Effector memory CD8-positive, alpha-beta T cell (primary cell): ENCODE data around the gene PRSS33.

ENCODE experiments used
- ATAC-seq: fragments of 150-1000 bp; cut with Tn5 transposase; replicated peaks from 2 replicates; pipeline ENCODE4 v1.10.0; 2021; ENCODE audit warnings: mild to moderate bottlenecking, moderate library complexity
- DNase-seq, 3 experiments: peaks; one replicate each; pipeline ENCODE4 v3.0.0; 2021
- H3K27ac Mint-ChIP-seq, 2 donors: one replicate each; pipeline ENCODE4 v1.8.0; 2022; ENCODE audit warnings: mild to moderate bottlenecking in 2 of 2, mixed read lengths in 2 of 2, moderate library complexity in 2 of 2
- H3K27me3 Mint-ChIP-seq, 2 donors: one replicate each; pipeline ENCODE4 v1.8.0; 2022; ENCODE audit warnings: mixed read lengths in 2 of 2
- H3K36me3 Mint-ChIP-seq: one replicate; pipeline ENCODE4 v1.8.0; 2022; ENCODE audit warnings: mild to moderate bottlenecking, moderate library complexity, mixed read lengths; ENCODE audit not compliant: insufficient read depth
- H3K4me1 Mint-ChIP-seq, 2 donors: one replicate each; pipeline ENCODE4 v1.8.0; 2022; ENCODE audit warnings: low read depth in 2 of 2, mixed read lengths in 2 of 2
- H3K4me3 Mint-ChIP-seq, 2 donors: one replicate each; pipeline ENCODE4 v1.8.0; 2022; ENCODE audit warnings: mild to moderate bottlenecking in 2 of 2, mixed read lengths in 2 of 2, moderate library complexity in 2 of 2
- H3K9me3 Mint-ChIP-seq, 2 donors: one replicate each; pipeline ENCODE4 v1.8.0; 2022; ENCODE audit warnings: mixed read lengths in 2 of 2

Gene PRSS33

DNA sequence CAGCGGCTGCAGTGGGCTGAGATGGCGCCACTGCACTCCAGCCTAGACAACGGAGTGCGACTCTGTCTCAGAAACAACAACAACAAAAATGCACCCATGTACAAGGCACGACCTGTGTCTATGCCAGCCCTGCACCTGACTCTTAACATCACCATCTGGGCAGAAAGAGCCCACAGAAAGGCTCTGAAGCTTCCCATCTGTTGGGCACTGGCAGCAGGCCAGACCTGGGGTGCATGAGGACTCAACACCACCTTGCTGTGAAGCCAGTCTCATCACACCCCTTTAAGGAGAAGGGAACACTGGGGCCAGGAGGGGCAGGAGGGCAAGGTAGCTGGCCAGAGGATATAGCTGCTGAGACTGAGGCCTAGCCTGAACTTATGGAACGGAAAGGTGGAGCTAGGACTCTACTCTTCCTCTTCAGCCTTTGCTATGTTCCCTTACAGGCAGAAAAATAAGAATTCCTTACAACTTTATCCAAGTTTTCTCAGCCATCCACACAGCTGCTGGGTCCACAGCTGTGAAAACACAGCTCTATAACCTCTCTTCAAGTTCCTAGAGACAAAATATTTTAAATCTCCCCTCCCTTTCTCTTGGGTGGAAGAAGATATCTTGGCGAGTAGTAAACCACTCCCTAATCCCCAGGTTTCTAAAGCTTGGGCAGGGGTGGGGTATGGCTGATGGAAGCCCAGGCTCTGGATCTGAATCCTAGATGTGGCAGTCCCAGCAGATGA is 13.0 kb downstream of the PRSS33 start:
- Mint-ChIP-seq H3K27me3 (no peaks in the 10 kb centered on the region), H3K36me3 (peaks cover 58% of the 10 kb centered on the region), H3K9me3 (no peaks in the 10 kb centered on the region), H3K27ac (peak overlapping the region in 1 of 2 donors; percentile 29), H3K4me1 (peaks cover 31 to 48% of the 10 kb centered on the region in 2 donors), H3K4me3 (no peak overlapping the region)
- no peak for DNase-seq
- ATAC-seq: no peak

DNA sequence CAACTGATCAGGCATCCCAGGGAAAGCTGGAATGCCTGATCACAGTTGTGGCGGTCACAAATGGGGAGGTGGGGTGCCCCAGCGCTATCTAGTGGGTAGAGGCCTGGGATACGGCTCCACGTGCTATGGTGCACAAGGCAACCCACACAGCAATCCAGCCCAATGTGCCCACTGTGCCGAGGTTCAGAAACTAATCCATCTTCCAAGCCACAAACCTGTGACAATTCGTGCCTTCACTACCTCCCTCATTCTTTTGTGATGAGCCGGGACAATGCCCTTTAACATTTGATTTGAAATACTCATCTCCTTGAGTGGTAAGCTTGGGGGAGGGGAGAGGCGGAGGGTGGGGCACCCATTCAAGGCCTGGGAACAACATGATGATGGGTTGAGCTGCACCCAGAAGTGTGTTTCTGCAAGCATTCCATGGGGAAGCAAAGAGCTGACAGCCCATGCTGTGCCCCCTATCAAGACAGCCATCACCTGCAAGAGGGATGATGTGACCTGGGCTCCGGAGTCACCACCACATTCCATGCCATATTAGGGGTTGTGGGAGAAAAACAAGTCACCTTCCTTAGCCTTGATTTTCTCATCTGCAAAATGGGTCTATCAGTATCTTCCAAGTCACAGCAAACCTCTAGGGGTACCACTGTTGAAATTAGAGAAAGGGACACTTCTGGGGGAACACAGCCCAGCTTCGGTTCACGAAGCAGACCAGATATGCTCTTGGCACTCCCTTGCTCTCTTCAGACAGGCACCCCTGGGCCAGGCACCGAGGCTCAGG is 14.0 kb downstream of the PRSS33 start:
- peak overlapping the region; percentile 20 to 95 for H3K27ac Mint-ChIP-seq
- no peaks in the 10 kb centered on the region for H3K27me3 Mint-ChIP-seq
- no peak overlapping the region for H3K4me3 Mint-ChIP-seq
- H3K9me3 Mint-ChIP-seq: no peaks in the 10 kb centered on the region
- peaks cover 66% of the 10 kb centered on the region for H3K36me3 Mint-ChIP-seq
- DNase-seq (no peak), ATAC-seq (no peak)
- peaks cover 32 to 47% of the 10 kb centered on the region in 2 donors for H3K4me1 Mint-ChIP-seq

DNA sequence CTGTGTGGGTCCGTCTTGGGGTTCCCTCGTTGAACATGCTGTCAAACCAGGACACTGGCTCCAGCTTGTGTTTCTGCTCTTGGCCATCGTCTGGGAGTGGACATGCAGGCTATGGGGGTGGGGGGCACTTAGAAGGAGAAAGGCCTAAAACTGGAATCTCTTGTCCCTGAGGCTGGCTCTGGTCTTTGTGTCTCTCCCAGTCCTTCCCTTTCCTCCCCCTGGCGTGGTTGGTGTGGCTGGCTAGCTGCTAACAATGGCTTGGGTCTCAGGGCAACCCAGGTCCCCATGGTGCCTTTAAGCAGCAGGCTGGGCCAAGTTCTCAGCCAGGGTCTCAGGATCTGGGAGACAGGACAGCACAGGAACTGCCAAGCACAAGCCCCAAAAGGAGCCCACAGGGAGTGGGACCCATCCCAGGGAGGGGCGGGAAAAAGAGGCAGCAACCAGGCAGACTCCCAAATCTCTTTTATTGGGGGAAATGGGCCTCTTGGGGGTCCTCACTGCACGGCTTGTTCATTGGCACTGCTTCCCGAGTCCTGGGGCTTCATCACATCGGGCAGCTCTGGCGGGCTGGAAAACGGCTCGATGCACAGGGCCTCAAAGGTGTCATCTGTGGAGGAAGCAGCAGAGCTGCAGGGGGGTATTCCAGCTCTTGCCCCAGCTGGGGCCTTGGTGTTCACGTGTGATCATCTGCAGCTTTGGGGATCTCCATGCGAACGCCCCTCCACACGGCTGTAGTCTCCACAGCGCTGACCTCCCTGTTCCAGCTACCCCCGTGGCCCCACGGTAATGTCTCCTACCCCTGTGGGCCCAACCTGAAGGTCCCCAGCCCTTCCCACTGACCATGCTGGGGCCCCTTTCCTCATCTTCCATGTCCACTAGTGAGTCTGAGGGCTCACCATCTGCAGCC is 15.6 kb downstream of the PRSS33 start:
- no peaks in the 10 kb centered on the region for H3K27me3 Mint-ChIP-seq
- ATAC-seq (no peak), DNase-seq (no peak)
- no peaks in the 10 kb centered on the region for H3K9me3 Mint-ChIP-seq
- H3K27ac Mint-ChIP-seq: peak overlapping the region; percentile 20 to 95
- H3K4me1 Mint-ChIP-seq: peaks cover 36 to 46% of the 10 kb centered on the region in 2 donors
- peak overlapping the region in 1 of 2 donors; percentile 21 for H3K4me3 Mint-ChIP-seq
- H3K36me3 Mint-ChIP-seq: peaks cover 72% of the 10 kb centered on the region

DNA sequence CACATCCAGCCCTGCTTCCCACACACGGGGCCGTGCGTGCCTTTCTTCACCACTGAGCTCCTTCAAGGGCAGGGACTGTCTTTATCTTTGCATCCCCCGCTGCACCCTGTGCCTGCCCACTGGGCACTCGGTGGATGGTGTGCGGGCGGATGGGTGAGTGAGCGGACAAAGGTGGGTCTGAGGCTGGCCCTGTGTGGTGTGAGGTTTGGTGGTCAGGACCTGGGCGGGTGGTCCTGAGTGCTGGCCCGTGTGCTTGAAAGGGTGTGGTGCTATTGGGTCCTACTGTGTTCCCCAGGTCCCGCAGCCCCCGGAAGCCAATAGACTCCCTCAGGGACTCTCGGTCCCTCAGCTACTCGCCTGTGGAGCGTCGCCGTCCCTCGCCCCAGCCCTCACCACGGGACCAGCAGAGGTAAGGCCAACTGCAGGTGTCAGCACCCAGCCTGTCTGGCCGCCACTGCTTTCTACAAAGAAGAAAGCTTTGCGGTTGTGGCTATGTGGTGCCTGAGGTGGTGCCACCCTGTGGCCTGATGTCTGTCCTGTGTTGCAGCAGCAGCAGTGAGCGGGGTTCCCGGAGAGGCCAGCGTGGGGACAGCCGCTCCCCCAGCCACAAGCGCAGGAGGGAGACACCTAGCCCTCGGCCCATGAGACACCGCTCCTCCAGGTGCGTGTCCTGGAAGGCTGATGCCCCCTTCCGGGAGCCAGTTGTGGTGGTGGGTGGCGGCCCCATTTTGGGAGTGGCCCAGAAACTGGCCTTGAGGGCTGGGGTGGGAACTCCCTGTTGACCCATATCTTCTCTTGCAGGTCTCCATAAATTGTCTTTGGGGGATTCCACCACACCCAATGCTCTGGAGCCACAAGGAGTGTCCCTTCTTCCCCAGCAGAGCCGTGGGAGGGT is 17.1 kb downstream of the PRSS33 start:
- no peak for DNase-seq
- Mint-ChIP-seq H3K27me3 (no peaks in the 10 kb centered on the region), H3K9me3 (no peaks in the 10 kb centered on the region), H3K4me3 (peak overlapping the region in 1 of 2 donors; percentile 52), H3K4me1 (peaks cover 32 to 39% of the 10 kb centered on the region in 2 donors), H3K36me3 (peaks cover 82% of the 10 kb centered on the region), H3K27ac (peak overlapping the region; percentile 15 to 95)
- ATAC-seq: peak; percentile 61

DNA sequence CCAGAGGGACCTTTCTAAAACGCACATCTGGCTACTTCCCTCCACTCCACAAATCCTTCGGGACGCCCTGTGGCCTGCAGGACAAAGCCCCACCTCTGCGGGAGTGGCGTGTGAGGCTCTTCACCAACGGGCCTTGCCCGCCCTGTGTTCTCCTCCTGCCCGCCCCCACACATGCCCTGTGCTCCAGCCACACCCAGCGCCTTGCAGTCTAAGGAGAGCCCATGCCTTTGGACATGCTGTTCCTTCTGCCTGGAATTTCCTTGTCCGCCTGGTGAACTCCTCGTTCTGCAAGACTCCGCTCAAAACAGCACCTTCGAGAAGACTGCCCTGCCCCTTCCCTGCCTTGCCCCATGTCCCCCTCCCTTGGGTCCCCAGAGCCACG is 17.7 kb downstream of the PRSS33 start:
- Mint-ChIP-seq H3K9me3 (no peaks in the 10 kb centered on the region), H3K4me3 (peak overlapping the region in 1 of 2 donors; percentile 52), H3K27ac (peak overlapping the region; percentile 15 to 95), H3K27me3 (no peaks in the 10 kb centered on the region), H3K36me3 (peaks cover 87% of the 10 kb centered on the region), H3K4me1 (peaks cover 32 to 35% of the 10 kb centered on the region in 2 donors)
- ATAC-seq (no peak), DNase-seq (no peak)

DNA sequence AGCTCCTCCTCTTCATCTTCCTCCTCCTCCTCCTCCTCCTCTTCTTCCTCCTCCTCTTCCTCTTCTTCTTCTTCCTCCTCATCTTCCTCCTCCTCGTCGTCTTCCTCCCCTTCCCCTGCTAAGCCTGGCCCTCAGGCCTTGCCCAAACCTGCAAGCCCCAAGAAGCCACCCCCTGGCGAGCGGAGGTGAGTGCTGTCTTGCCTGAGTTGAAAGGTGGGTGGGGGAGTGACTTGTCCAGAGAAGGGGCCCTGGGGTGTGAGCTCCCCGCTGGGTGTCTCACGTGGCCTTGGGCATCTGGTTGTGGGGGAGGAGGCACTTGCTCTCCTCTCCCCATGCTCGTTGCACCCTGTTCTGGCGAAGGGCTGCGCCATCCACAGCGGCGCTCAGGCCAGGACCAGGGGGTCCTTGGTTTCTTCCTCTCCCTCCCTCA is 18.2 kb downstream of the PRSS33 start:
- Mint-ChIP-seq H3K27ac (peak overlapping the region; percentile 15 to 95), H3K4me3 (peak overlapping the region in 1 of 2 donors; percentile 52), H3K9me3 (no peaks in the 10 kb centered on the region), H3K27me3 (no peaks in the 10 kb centered on the region), H3K4me1 (peaks cover 32 to 35% of the 10 kb centered on the region in 2 donors), H3K36me3 (peaks cover 89% of the 10 kb centered on the region)
- ATAC-seq (no peak), DNase-seq (no peak)

DNA sequence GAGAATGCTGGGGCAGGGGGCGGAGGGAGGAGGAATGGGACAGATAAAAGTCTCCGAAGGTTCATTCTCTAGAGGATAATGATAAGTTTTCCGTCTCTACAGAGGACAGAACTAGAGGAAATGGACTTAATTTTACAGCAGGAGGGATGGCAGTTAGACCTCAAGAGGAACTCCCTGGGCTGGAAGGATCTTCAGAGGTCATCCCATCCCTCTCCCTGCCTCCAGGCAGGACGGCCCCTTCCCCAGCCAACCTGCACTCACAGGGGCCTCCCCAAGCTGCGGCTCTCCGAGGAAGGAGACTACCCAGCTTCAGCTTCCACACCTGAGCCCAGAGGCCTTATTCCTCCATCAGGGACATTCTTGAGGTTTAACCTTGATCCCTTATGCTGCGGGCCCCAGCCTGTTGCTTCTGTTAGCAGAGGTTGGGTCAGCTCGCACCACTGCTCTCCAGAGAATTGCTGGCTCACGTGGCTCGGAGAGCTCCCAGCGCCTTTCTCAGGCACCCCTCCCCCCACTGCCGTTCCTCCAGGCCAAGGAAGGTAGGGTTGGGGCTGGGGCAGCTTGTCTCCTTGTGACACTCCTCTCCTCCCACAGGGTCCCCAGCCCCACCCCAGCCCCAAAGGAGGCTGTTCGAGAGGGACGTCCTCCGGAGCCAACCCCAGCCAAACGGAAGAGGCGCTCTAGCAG is 18.8 kb downstream of the PRSS33 start:
- Mint-ChIP-seq H3K36me3 (peaks cover 94% of the 10 kb centered on the region), H3K9me3 (no peaks in the 10 kb centered on the region), H3K4me3 (peak overlapping the region in 1 of 2 donors; percentile 52), H3K27ac (peak overlapping the region in 1 of 2 donors; percentile 95), H3K27me3 (no peaks in the 10 kb centered on the region), H3K4me1 (peaks cover 35 to 36% of the 10 kb centered on the region in 2 donors)
- no peak for DNase-seq
- no peak for ATAC-seq

DNA sequence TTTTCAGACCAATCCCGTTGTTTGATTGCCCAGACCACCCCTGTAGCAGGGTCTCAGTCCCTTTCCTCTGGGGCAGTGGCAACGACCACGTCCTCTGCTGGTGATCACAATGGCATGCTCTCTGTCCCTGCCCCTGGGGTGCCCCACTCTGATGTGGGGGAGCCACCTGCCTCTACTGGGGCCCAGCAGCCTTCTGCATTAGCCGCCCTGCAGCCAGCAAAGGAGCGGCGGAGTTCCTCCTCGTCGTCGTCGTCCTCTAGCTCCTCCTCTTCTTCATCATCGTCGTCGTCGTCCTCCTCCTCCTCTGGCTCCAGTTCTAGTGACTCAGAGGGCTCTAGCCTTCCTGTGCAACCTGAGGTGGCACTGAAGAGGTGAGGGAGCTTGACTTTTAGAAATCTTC is 19.5 kb downstream of the PRSS33 start:
- H3K27ac Mint-ChIP-seq: peak overlapping the region in 1 of 2 donors; percentile 95
- H3K4me3 Mint-ChIP-seq: peak overlapping the region in 1 of 2 donors; percentile 60
- no peaks in the 10 kb centered on the region for H3K27me3 Mint-ChIP-seq
- no peak for DNase-seq
- H3K9me3 Mint-ChIP-seq: no peaks in the 10 kb centered on the region
- no peak for ATAC-seq
- peaks cover 100% of the 10 kb centered on the region for H3K36me3 Mint-ChIP-seq
- peaks cover 34 to 37% of the 10 kb centered on the region in 2 donors for H3K4me1 Mint-ChIP-seq

DNA sequence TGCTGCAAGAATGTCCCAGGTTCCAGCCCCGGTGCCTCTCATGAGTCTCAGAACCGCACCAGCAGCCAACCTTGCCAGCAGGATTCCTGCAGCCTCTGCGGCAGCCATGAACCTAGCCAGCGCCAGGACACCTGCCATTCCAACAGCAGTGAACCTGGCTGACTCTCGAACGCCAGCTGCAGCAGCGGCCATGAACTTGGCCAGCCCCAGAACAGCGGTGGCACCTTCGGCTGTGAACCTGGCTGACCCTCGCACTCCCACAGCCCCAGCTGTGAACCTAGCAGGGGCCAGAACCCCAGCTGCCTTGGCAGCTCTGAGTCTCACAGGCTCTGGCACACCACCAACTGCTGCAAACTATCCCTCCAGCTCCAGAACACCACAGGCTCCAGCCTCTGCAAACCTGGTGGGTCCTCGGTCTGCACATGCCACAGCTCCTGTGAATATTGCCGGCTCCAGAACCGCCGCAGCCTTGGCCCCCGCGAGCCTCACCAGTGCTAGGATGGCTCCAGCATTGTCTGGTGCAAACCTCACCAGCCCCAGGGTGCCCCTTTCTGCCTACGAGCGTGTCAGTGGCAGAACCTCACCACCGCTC is 20.1 kb downstream of the PRSS33 start:
- no peak for DNase-seq
- no peak for ATAC-seq
- H3K36me3 Mint-ChIP-seq: peaks cover 100% of the 10 kb centered on the region
- no peaks in the 10 kb centered on the region for H3K9me3 Mint-ChIP-seq
- H3K27ac Mint-ChIP-seq: peak overlapping the region; percentile 76 to 95
- no peaks in the 10 kb centered on the region for H3K27me3 Mint-ChIP-seq
- peak overlapping the region in 1 of 2 donors; percentile 60 for H3K4me3 Mint-ChIP-seq
- H3K4me1 Mint-ChIP-seq: peaks cover 32% of the 10 kb centered on the region in 2 donors

DNA sequence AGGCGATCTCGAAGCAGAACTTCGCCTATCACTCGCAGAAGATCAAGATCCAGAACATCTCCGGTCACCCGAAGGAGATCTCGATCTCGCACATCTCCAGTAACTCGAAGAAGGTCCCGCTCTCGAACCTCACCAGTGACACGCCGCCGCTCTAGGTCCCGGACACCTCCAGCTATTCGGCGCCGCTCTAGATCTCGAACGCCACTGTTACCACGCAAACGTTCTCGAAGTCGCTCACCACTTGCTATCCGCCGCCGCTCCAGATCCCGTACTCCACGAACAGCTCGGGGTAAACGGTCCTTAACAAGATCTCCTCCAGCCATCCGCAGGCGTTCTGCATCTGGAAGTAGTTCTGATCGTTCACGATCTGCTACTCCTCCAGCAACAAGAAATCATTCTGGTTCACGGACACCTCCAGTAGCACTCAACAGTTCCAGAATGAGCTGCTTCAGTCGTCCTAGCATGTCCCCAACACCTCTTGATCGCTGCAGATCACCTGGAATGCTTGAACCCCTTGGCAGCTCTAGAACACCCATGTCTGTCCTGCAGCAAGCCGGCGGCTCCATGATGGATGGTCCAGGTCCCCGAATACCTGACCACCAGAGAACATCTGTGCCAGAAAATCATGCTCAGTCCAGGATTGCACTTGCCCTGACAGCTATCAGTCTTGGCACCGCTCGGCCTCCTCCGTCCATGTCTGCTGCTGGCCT is 20.8 kb downstream of the PRSS33 start:
- H3K4me3 Mint-ChIP-seq: peak overlapping the region; percentile 29 to 51
- peaks cover 100% of the 10 kb centered on the region for H3K36me3 Mint-ChIP-seq
- peak overlapping the region; percentile 76 to 95 for H3K27ac Mint-ChIP-seq
- ATAC-seq: no peak
- H3K27me3 Mint-ChIP-seq: no peaks in the 10 kb centered on the region
- H3K9me3 Mint-ChIP-seq: no peaks in the 10 kb centered on the region
- DNase-seq: no peak
- peaks cover 30 to 32% of the 10 kb centered on the region in 2 donors for H3K4me1 Mint-ChIP-seq
